GM12864 (cell line): ENCODE results near the gene GPR176.

Experiments used
- DNase-seq: peaks from one replicate; pipeline ENCODE4 v3.0.0-alpha.2; 2011; ENCODE audit warnings: low read depth
- H3K4me3 ChIP-seq: 2 replicates; pipeline ENCODE4 v1.5.1; 2011; ENCODE audit warnings: mild to moderate bottlenecking, low read depth, low read length, control low read depth
- CTCF ChIP-seq: IDR thresholded peaks from 2 replicates; pipeline ENCODE4 v1.5.1; 2011; ENCODE audit warnings: low read depth, mild to moderate bottlenecking, moderate library complexity, low read length, control low read depth, inconsistent platforms; ENCODE audit errors: missing control alignments

GPR176 gene

DNA sequence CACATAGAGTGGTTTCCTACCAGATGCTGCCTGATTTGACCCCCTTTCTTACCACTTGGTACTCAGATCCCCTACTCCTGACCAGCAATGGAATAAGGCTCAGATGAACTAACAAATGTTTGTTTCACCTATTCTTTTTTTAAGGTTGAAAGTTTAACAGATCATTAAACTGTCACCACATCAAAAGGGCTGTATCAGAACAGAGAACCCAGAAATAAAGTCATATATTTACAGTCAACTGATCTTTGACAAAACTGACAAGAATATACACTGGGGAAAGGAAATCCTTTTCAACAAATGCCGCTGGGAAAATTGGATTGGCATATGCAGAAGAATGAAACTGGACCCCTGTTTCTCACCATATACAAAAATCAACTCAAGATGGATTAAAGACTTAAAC, 56.0 kb downstream of the GPR176 start:
- TF ChIP-seq CTCF, result no peak
- DNase-seq, result no peak
- H3K4me3 ChIP-seq, result no peak overlapping the region

GRCh38 chr15:39860871-39861270, 59.2 kb downstream of the GPR176 start:
- TF ChIP-seq CTCF, result no peak
- H3K4me3 ChIP-seq, result no peak overlapping the region

DNA sequence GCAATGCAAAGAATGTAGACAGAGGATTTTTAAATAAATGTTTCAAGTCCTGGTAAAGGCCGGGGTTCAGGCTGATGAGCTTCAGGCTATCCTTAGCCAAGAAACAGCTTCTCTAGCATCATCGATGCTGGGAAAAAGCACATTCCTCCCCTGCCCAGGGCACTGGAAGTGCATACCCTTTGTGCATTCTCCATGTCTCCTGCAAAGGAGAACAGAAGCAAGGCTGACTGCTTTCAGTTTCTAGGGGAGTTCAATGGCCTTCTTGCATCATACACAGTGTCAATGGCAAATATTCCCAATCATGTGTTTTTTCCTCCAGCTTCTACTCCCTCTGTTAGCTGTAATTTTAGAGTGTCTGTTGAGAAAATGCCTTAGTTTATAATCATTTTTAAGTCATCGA, 59.9 kb downstream of the GPR176 start:
- no peak overlapping the region for H3K4me3 ChIP-seq
- DNase-seq, result no peak
- no peak for TF ChIP-seq CTCF

More at GRCh38 chr15:39860871-39861270, 59.2 kb downstream of the GPR176 start:
- no peak for DNase-seq

- DNase-seq, result no peak
- no peak for TF ChIP-seq CTCF
- H3K4me3 ChIP-seq, result no peak overlapping the region
Measured at GRCh38 chr15:39859636-39860035, 60.4 kb downstream of the GPR176 start.

DNA sequence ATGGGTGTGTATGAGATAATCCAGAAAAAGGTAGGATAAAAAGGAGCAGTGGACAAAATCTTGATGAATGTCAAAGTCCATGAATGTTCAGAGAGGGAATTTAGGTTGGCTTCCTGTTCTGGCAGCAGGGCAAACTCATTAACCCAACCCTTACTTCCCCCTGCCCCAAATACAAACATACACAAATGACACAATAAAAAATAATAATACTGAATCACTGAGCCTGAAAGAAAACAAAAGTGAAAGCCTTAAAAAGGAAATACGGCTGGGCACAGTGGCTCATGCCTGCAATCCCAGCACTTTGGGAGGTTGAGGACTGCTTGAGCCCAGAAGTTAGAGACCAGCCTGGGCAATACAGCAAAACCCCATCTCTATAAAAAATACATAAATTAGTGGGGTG, 62.9 kb downstream of the GPR176 start:
- no peak for DNase-seq
- no peak for TF ChIP-seq CTCF
- no peak overlapping the region for H3K4me3 ChIP-seq

DNA sequence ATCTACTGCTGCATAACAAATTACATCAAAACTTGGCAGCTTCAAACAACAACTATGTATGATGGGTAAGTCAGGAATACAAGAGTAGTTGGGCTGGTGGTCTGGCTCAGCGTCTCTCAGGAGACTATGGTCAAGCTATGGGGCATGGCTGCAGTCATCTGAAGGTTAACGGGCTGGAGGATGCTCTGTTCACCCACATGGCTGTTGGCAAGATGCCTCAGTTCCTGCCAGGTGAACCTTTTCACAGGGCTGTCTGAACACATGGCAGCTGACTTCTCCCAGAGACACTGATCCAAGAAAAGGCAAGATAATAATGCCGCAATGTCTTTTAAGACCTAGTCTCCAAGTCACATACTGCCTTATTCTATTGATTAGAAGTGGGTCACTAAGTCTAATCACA, 63.7 kb downstream of the GPR176 start:
- DNase-seq, result no peak
- TF ChIP-seq CTCF, result no peak
- no peak overlapping the region for H3K4me3 ChIP-seq

GRCh38 chr15:39855400-39855799, 64.7 kb downstream of the GPR176 start:
- DNase-seq, result no peak
- no peak for TF ChIP-seq CTCF
- no peak overlapping the region for H3K4me3 ChIP-seq
